ENCODE measurements around the gene RAD51B.
"Not testable (repeated sequence)": the region's sequence is repeated elsewhere in the genome, so short reads cannot be mapped to it uniquely, and the experiment has no call there.

RAD51B gene

DNA sequence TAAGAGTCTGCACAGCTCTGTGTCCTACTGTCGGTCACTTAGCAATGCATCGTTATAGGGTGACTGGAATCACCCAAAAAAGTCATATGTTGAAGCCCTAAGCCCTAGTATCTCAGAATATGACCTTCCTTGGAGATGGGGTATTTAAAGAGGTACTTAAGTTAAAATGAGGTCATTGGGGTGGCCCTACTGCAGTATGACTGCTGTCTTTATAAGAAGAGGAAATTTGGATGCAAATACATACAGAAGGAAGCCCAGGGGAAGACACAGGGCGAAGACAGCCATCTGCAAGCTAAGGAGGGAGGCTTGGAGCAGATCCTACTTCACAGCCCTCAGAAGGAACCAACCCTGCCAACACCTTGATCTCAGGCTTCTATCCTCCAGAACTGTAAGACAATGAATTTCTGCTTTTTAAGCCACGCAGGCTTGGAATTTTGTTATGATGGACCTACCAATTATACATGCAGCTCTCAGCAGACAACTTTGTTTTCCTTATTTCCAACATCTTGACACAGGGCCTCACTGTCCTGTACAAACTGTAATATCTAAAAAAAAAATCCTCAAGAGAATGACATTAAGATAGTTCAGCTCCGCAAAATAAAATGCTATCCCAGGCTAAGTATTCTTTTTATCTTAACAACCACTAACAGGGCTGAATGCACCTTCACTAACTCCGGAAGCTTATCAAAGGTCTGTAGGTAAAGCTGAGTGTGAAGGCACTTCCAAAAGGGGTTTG, 932.9 kb downstream of the RAD51B start:
- no peak for DNase-seq

DNA sequence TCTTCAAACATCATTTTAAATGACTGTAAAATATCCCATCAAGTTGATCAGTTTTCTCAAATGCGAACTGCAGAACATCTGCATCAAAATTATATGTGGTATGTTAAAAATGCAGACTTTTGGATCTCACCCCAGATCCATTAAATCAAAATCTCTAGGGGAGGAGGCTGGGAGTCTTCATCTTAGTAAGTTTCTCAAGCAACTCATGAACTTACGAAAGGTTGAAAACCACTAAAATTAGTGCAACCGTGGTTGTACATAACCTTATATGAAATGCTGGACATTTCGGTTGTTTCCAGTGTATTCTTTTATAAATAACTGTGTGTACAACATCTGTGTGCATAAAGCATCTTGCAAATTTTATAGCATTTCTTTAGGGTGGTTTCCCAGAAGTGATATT, 934.1 kb downstream of the RAD51B start:
- no peak for DNase-seq

DNA sequence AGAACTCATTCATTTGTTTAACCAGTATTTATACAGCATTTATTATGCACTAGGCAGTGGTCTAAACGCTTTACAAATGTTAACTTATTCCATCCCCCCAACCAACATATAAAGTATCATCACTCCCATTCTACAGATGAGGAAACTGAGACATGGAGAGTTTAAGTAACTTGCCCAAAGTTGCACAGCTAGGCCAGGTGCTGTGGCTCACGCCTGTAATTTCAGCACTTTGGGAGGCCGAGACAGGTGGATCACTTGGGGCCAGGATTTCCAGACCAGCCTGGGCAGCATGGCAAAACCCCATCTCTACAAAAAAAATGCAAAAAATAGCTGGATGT, 935.4 kb downstream of the RAD51B start:
- no peak for DNase-seq

DNA sequence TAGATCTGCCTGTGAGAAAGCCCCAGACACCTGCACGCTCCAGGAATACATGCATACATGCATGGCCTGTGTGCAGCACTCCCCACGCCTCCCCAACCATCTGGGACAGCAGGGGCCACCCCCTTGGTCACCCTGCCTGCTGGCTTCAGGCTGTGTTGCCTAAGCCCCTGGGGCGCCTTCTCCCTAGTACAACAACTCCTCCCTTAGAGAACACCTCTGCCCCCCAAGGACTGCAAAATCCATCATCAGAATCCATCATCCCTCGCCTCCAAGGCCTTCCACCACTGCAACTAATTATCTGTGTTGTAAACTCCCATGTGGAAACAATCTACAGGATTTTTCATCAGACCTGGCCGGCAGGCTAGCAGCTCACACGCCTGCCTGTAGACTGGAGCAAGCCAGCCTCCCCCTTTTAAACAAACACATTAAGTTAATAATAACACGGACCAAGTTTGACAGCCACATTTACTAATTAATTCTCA, 936.5 kb downstream of the RAD51B start:
- no peak for DNase-seq

- DNase-seq, result no peak
Observed at GRCh38 chr14:68756734-68757133, 937.2 kb downstream of the RAD51B start.

DNA sequence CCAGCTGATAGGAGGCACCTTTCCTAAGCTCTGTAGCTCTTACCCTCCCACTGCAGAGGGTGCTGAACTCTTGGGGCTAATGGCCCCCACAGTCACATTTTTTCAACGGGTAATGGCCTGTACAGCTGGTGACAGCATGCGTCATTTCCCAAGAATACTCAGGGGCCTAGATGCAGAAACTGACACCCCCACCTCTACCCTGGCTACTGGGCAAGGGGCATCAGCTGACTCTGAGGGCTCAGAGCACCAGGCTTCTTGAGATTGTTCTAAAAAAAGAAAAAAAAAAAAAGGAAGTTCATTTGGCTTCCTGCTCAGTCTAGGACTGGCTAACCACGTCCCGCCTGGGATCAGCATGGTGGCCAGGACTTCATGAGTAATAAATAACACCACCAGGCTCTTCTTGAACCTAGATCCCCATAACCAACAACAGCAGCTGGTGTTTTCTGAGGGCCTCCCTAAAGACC, 938.1 kb downstream of the RAD51B start:
- no peak for DNase-seq

DNA sequence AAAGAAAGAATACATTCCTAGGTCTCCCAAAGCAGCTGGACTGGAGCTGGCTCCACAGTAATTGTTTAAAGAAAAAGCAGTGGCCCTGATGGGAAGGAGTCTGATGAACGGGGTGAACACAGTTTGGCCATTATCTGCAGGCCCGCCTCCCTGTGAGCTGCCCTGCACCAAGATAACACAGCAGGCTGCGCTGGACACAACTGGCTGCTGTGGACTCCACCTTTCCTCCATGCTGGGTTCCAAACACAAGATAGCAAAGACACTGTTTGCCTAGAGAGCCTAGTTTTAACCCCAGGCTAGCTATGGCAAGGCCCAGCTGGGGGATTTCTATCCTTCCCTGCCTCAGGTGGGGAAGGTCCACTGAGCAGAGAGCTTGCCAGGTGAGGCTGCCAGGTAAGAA, 938.7 kb downstream of the RAD51B start:
- DNase-seq, result no peak

DNA sequence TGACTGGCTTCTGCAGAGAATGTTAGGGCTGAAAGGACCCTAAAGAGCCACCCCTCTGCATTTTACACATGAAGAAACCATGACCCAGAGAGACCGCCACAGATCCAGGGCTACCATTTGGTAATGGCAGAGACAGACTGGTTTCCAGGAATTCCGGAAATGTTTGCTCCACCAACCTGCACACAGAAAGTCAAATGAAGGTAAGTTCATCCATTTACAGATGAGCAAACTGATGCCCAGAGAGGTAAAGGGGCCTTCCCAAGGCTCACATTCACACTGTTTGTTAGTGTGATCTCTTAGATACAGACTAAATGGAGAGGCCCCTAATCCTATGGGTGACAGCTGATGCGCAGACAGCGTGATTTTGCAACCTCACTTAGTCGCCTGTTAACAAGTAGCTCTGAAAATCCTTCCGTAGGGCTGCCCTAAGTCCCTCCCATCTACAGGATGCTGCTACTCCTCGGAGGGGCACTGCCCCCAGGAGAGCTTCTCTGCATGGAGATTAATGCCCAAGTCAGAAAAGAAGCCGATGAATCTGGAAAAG, 939.5 kb downstream of the RAD51B start:
- DNase-seq, result no peak

GRCh38 chr14:68759937-68760336, 940.4 kb downstream of the RAD51B start:
- DNase-seq, result no peak

- no peak for DNase-seq
Observed at GRCh38 chr14:68760761-68761160, 941.2 kb downstream of the RAD51B start.

- no peak for DNase-seq
Observed at GRCh38 chr14:68761391-68761790, 941.8 kb downstream of the RAD51B start.

GRCh38 chr14:68762953-68763764, 943.6 kb downstream of the RAD51B start:
- DNase-seq, result no peak

GRCh38 chr14:68763843-68764242, 944.3 kb downstream of the RAD51B start:
- not testable (repeated sequence) for DNase-seq

GRCh38 chr14:68766299-68767247, 947.0 kb downstream of the RAD51B start:
- DNase-seq, result peak; percentile 39

- no peak for DNase-seq
Observed at GRCh38 chr14:68767248-68767645, 947.7 kb downstream of the RAD51B start.

DNA sequence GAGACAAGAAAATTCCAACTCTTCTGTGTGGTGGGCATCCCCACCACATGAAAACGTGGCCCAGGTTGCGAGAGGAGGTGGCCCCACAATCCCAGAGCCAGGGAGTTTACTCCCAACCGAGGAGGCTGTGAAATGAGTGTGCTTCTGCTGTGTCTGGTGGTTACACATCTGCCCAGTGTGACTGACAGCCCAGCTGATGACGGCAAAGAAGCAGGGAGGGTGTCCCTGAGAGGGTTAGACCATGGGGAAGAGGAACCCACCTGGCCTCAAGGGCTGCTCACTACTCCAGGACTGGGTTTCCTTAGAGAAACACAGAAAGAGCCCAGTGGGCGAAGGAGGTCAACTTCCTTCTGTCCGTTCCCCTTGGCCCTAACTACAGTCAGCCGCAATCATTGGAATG, 948.7 kb downstream of the RAD51B start:
- DNase-seq, result no peak

- no peak for DNase-seq
Observed at GRCh38 chr14:68770051-68770450, 950.5 kb downstream of the RAD51B start.

GRCh38 chr14:68770553-68771286, 951.1 kb downstream of the RAD51B start:
- no peak for DNase-seq

- DNase-seq, result no peak
Observed at GRCh38 chr14:68771631-68772030, 952.1 kb downstream of the RAD51B start.

DNA sequence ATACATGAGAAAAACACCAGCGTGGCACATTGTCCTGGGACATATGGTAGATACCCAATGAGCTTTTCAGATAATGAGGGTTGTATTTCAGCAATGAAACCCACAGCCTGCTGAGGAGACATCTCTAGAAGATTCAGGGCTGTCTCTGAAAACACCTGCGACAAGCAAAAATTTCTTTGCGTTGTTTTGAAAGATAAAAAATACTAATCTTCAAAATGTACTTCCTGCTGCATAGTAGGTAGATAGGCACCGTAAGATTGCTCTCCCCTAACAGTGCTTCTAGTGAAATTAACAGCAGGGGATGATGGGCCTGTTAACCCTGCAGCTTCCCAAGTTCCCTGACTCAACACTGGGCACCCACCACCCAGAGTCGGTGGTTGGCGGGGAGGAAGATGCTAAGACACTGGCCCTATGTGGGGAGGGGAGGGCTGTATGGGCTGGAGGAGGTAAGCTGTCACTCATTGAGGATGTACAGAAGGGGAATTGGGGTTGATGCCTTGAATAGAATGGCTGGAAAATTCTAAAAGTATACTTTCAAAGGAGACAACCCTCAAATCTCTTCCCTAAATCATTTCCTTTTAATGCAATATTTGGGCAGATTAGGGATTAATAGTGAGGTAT, 953.3 kb downstream of the RAD51B start:
- DNase-seq, result no peak

GRCh38 chr14:68774771-68775613, 955.4 kb downstream of the RAD51B start:
- DNase-seq, result no peak

Measured in stimulated activated CD4-positive, alpha-beta T cell treated with anti-CD3 and anti-CD28 coated beads, Interleukin-1b, Interleukin-23, amount 100 ng/mL, for 48 hours (primary cell).